ENCODE results near the gene CACHD1.
A peak's percentile ranks its signal among the peaks of the same experiment; 100 is the strongest.
"Not testable (repeated sequence)": the region's sequence is repeated elsewhere in the genome, so short reads cannot be mapped to it uniquely, and the experiment has no call there.

CACHD1 gene

GRCh38 chr1:64498325-64498724, 28.4 kb downstream of the CACHD1 start:
- DNase-seq = no peak

GRCh38 chr1:64499011-64499410, 29.1 kb downstream of the CACHD1 start:
- no peak for DNase-seq

GRCh38 chr1:64499966-64500365, 30.0 kb downstream of the CACHD1 start:
- DNase-seq = no peak

GRCh38 chr1:64502083-64502482, 32.2 kb downstream of the CACHD1 start:
- no peak for DNase-seq

- no peak for DNase-seq
Observed at GRCh38 chr1:64502931-64503330, 33.0 kb downstream of the CACHD1 start.

DNA sequence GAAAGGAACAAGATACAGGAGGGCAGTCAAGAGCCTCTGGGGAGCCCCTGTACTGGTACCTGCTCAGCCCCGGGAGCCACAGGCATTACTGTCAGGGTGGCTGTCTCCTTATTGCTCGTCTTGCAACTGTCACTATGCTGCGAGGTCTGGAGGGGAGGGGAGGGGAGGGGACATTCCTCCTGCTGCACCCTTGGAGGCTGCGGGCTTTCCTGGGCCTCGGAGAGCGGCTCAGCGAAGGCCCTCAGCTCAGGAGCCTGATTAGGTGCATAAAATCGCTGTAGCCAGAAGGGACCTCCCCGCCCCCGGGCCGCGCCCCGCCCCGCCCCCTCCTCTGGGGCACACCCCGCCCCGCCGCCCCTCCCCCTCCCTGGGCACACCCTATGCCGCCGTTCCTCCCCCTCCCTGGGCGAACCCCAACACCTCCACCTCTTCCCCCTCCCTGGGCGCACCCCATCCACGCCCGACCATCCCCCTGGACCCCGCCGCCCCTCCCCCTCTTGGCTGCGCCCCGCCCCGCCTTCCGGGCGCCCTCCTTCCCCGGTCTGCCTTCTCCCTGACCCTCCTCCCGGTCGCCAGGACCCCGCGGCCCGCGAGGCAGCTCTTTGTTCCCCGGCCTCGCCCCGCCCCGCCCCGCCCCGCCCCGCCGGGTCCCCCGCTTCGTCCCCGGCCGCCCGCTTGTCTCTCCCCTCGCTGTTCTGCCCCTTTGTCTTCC, 35.5 kb downstream of the CACHD1 start:
- DNase-seq = no peak

GRCh38 chr1:64505944-64506655, 36.2 kb downstream of the CACHD1 start:
- DNase-seq = no peak

- DNase-seq = no peak
Observed at GRCh38 chr1:64508629-64509028, 38.7 kb downstream of the CACHD1 start.

- no peak for DNase-seq
Observed at GRCh38 chr1:64511044-64511443, 41.1 kb downstream of the CACHD1 start.

DNA sequence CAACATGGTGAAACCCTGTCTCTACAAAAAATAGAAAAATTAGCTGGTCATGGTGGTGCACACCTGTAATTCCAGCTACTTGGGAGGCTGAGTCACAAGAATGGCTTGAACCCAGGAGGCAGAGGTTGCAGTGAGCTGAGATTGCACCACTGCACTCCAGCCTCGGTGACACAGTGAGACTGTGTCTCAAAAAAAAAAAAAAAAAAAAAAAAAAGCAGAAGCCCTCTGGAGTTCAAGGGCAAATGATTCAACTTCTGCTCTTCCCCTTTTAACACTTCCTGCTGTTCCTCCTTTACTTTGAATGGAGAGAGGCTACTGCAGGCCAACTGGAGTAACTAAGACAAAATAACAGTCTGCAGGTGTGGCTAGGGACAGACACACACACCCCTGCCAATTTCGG, 42.3 kb downstream of the CACHD1 start:
- DNase-seq = not testable (repeated sequence)

GRCh38 chr1:64513545-64513944, 43.6 kb downstream of the CACHD1 start:
- DNase-seq = no peak

GRCh38 chr1:64514197-64514765, 44.4 kb downstream of the CACHD1 start:
- peak; percentile 68 for DNase-seq

- DNase-seq = peak; percentile 69
Observed at GRCh38 chr1:64515427-64515826, 45.5 kb downstream of the CACHD1 start.

- DNase-seq = peak; percentile 8
Observed at GRCh38 chr1:64516301-64516700, 46.4 kb downstream of the CACHD1 start.

DNA sequence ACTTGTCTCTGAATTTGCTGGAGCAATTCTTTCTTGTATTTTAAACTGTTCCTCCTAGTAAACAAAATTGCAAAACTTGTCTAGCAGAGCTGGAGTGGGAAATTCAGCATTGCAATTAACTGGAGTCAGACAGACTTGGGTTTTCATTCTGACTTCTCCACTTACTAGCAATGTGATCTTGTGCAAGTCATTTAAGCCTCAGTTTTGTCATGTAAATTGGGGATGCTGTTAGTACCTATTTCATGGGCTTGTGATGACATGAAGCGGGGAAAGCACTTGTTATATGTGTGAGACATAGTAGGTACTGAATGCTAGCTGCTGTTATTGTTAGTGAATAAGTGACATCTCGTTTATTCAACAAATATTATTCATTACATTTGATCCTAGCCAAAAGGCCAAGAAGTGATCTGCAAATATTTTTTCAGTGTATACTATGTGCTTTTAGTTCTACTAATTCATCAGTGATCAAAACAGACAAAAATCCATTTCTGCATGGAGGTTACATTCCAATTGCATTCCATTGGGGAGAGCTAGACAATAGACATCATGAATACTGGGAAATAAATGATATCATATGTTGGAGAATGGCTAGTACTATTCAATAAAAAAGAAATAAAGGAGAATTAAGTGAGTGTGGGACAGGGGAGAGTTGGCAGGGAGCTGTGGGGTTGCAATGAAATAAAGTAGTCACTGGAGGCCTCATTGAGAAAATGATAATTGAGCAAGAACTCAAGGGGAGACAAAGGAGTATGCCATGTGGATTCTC, 47.1 kb downstream of the CACHD1 start:
- DNase-seq = peak; percentile 35

GRCh38 chr1:64517640-64518039, 47.7 kb downstream of the CACHD1 start:
- no peak for DNase-seq

DNA sequence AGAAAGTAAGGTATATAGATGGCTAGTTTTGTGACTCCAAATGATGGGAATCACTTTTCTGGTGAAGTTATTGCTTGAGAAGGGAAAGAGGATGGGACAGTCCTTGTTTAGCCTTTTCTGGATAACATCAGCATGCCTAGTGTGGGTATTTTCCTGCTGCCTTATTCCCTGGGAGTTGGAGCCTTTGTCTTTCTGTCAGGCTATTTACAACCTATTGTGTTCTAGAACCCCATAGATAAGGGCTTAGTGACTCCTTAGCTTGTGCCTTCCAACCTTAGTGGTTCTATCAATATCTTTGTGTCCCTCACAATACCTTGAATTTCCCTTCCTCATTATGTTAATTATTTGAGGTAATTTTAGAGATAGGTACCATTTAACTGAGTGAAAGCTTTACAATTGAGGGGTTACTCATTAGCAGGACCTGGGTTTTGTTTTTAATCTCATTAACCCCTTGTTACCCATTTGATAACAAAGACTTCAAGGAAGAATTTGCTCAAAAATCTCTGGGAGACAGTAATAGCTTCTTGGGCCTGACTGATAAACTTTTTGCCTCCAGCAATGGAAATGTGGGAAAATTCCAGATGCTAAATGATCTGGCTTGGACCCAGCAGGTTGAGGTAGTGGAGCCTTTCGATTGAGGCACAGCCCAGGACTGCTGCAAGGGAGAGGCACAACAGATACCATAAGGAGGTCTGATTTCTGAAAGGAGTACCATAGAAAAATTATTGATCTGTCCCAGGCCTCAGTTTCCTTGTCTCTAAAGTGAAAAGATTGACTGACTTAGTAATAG, 49.0 kb downstream of the CACHD1 start:
- peak; percentile 54 for DNase-seq

DNA sequence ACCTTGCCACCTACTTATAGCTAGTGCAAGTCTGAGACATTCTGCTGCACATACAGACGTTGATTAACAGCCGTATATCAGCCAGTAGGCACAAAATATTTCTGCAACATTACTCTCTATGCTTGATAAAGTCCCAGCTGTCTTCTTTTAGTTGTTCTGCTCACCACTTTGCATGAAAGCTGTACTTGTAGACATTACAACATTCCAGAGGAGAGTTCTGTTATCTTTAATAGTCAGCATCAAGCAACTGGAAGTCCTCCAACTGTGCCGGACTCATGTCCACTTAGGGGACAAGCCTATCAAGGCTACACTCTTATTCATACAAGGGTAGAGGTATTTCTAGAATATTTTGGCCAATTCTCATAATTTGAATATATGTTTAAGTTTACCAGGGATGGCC, 50.0 kb downstream of the CACHD1 start:
- peak; percentile 57 for DNase-seq

- no peak for DNase-seq
Observed at GRCh38 chr1:64522740-64523139, 52.8 kb downstream of the CACHD1 start.

GRCh38 chr1:64523413-64524337, 53.7 kb downstream of the CACHD1 start:
- no peak for DNase-seq

- DNase-seq = no peak
Observed at GRCh38 chr1:64524614-64525013, 54.7 kb downstream of the CACHD1 start.

All from NCI-H226 (cell line).